Stimulated activated CD4-positive, alpha-beta T cell treated with anti-CD3 and anti-CD28 coated beads, Interleukin-2, amount 100 ng/mL, for 48 hours (primary cell): ENCODE measurements around the gene PCDHGB5.
A peak's percentile ranks its signal among the peaks of the same experiment; 100 is the strongest.
"Not testable (repeated sequence)": the region's sequence is repeated elsewhere in the genome, so short reads cannot be mapped to it uniquely, and the experiment has no call there.

ENCODE experiments used
- DNase-seq, 2 donors: peaks; one replicate each; pipeline ENCODE4 v3.0.0-alpha.2; 2020

The PCDHGB5 gene

GRCh38 chr5:141397756-141398551, at the start of gene PCDHGB5:
TSS of gene PCDHGB5 (plus strand) at chr5:141397947. CDS start at chr5:141398128, 181 bp downstream.
- DNase-seq: peak in 1 of 2 donors; percentile 37

DNA sequence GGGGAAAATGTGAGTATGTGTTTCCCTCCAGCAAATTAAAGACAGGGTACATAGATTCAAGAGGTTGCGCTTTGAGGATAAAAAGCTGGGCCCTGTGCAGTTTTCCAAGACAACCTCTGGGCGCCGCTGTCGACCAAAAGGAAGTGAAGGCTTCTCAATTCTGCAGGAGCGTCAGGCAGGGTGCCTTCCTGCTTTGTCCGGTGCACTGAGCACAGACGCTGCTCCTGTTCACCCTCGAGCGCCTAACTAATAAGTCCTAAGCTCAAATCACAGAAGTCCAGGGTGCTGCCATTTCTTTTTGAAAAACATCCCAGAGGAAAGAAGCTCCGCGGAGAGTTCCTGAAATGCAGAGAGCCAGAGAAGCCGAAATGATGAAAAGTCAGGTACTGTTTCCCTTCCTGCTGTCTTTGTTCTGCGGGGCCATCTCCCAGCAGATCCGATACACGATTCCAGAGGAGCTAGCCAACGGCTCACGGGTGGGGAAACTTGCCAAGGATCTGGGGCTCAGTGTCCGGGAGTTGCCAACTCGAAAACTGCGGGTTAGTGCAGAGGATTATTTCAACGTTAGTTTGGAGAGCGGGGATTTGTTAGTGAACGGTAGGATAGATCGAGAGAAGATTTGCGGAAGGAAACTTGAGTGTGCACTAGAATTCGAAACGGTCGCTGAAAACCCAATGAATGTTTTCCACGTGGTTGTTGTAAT, 47.7 kb upstream of the PCDHGB5 start, which contains the start of gene PCDHGB1:
Gene PCDHGB1 (plus strand): TSS at position 183 of the 703 bp plus-strand sequence. CDS start 162 bp downstream, at position 345.
- no peak for DNase-seq

GRCh38 chr5:141351591-141351990, 46.2 kb upstream of the PCDHGB5 start:
- no peak for DNase-seq

GRCh38 chr5:141354900-141355469, 42.8 kb upstream of the PCDHGB5 start, which contains the start of gene PCDHGA4:
TSS of gene PCDHGA4 (plus strand) at chr5:141355021. CDS start at chr5:141355108, 87 bp downstream.
- no peak for DNase-seq

DNA sequence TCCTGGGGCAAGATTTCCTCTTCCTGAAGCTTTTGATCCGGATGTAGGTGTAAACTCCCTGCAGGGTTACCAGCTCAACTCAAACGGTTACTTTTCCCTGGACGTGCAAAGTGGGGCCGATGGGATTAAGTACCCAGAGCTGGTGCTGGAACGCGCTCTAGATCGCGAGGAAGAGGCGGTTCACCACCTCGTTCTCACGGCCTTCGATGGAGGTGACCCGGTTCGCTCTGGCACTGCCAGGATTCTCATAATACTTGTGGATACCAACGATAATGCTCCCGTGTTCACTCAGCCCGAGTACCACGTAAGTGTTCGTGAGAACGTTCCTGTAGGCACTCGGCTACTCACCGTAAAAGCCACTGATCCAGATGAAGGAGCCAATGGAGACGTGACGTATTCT, 42.1 kb upstream of the PCDHGB5 start:
- DNase-seq: no peak

DNA sequence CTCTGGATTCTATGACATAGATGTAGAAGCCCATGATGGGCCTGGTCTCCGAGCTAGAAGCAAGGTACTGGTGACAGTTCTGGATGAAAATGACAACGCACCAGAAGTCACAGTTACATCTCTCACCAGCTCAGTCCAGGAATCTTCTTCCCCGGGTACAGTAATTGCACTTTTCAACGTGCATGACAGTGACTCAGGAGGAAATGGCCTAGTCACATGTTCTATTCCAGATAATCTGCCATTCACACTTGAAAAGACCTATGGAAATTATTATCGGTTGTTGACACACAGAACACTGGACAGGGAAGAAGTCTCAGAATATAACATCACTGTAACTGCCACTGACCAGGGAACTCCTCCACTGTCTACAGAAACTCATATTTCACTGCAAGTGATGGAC, 41.6 kb upstream of the PCDHGB5 start:
- DNase-seq: no peak

DNA sequence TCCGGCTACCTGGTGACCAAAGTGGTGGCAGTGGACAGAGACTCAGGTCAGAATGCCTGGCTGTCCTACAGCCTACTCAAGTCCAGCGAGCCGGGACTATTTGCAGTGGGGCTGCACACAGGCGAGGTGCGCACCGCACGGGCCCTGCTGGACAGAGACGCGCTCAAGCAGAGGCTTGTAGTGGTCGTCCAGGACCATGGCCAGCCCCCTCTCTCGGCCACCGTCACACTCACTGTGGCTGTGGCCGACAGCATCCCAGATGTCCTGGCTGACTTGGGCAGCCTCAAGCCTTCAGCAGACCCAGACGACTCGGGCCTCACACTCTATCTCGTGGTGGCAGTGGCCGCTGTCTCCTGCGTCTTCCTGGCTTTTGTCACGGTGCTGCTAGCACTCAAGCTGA, 40.8 kb upstream of the PCDHGB5 start:
- DNase-seq: no peak

GRCh38 chr5:141359790-141360426, 37.8 kb upstream of the PCDHGB5 start, which contains the start of gene PCDHGB2:
TSS of gene PCDHGB2 (plus strand) at chr5:141359994. CDS start at chr5:141360136, 142 bp downstream.
- DNase-seq: no peak

- no peak for DNase-seq
These were observed 37.1 kb upstream of the PCDHGB5 start for GRCh38 chr5:141360685-141361084.

- DNase-seq: no peak
These were observed 35.0 kb upstream of the PCDHGB5 start for GRCh38 chr5:141362719-141363118.

- no peak for DNase-seq
These were observed 33.6 kb upstream of the PCDHGB5 start, which contains the start of gene PCDHGA5 for GRCh38 chr5:141363952-141364660. TSS of gene PCDHGA5 (plus strand) at chr5:141364162. CDS start at chr5:141364331, 169 bp downstream.

GRCh38 chr5:141366016-141366896, 31.5 kb upstream of the PCDHGB5 start:
- no peak for DNase-seq

DNA sequence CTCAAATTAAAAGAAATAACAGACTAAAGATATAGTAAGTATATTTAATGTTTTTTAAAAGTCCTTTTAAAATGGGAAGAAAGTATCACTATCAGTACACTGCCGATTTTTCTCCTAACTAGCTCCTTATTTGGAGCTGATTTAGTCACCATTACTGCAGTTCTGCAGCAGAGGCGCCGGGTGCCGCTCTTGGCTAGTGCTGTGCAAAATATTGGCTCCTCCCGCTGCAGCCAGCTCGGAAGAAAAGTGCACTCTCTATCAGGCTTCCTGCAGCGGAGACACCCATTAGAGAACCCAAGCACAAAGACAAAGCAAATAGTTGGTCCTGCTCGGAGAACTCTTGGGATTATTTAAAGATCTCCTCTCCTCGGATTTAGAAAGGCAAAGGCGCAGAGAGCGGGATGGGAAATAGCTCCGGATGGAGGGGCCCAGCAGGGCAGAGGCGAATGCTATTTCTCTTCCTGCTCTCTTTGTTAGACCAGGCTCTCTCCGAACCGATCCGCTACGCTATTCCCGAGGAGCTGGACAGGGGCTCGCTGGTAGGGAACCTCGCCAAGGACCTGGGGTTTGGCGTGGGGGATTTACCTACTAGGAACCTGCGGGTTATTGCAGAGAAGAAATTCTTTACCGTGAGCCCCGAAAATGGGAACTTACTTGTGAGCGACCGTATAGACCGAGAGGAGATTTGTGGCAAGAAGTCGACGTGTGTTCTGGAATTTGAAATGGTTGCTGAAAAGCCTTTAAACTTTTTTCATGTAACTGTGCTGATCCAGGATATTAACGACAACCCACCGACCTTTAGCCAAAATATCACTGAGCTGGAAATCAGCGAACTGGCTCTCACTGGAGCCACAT, 27.5 kb upstream of the PCDHGB5 start, which contains the start of gene PCDHGB3:
Gene PCDHGB3 (plus strand): TSS at position 249 of the 855 bp plus-strand sequence. CDS start 153 bp downstream, at position 402.
- DNase-seq: no peak

- no peak for DNase-seq
These were observed 25.9 kb upstream of the PCDHGB5 start for GRCh38 chr5:141371572-141372475.

GRCh38 chr5:141373673-141374317, 24.0 kb upstream of the PCDHGB5 start, which contains the start of gene PCDHGA6:
TSS of gene PCDHGA6 (plus strand) at chr5:141373891. CDS start at chr5:141374084, 193 bp downstream.
- DNase-seq: no peak

GRCh38 chr5:141374627-141375026, 23.1 kb upstream of the PCDHGB5 start:
- DNase-seq: no peak

DNA sequence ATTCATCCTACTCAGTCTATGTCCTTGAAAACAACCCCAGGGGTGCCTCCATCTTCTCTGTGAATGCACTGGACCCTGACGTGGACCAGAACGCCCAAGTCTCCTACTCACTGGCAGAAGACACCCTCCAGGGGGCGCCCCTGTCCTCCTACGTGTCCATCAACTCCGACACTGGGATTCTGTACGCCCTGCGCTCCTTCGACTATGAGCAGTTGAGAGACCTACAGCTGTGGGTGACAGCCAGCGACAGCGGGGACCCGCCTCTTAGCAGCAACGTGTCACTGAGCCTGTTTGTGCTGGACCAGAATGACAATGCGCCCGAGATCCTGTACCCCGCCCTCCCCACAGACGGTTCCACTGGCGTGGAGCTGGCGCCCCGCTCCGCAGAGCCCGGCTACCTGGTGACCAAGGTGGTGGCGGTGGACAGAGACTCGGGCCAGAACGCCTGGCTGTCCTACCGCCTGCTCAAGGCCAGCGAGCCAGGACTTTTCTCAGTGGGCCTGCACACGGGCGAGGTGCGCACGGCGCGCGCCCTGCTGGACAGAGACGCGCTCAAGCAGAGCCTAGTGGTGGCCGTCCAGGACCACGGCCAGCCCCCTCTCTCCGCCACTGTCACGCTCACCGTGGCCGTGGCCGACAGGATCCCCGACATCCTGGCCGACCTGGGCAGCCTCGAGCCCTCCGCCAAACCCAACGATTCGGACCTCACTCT, 22.1 kb upstream of the PCDHGB5 start:
- not testable (repeated sequence) for DNase-seq
